Measurements from ENCODE around the gene TMEM117.
"Not testable (repeated sequence)": the region's sequence is repeated elsewhere in the genome, so short reads cannot be mapped to it uniquely, and the experiment has no call there.

Gene TMEM117

GRCh38 chr12:43852744-43853143 is 16.9 kb downstream of the TMEM117 start:
- no peak for DNase-seq (ENCODE audit: low read depth)
- TF ChIP-seq CTCF (IDR thresholded peaks at IDR 0.05; ENCODE audit: insufficient read depth, low read depth, low read length, missing control alignments) = no peak
- no peak overlapping the region for H3K4me3 ChIP-seq (ENCODE audit: low read depth, low read length)

GRCh38 chr12:43856972-43857371 is 21.1 kb downstream of the TMEM117 start:
- no peak overlapping the region for H3K4me3 ChIP-seq (ENCODE audit: low read depth, low read length)
- TF ChIP-seq CTCF (IDR thresholded peaks at IDR 0.05; ENCODE audit: insufficient read depth, low read depth, low read length, missing control alignments) = no peak
- DNase-seq (ENCODE audit: low read depth) = no peak

- no peak for TF ChIP-seq CTCF (IDR thresholded peaks at IDR 0.05; ENCODE audit: insufficient read depth, low read depth, low read length, missing control alignments)
- no peak overlapping the region for H3K4me3 ChIP-seq (ENCODE audit: low read depth, low read length)
- no peak for DNase-seq (ENCODE audit: low read depth)
Measured at GRCh38 chr12:43858096-43858495, 22.2 kb downstream of the TMEM117 start.

DNA sequence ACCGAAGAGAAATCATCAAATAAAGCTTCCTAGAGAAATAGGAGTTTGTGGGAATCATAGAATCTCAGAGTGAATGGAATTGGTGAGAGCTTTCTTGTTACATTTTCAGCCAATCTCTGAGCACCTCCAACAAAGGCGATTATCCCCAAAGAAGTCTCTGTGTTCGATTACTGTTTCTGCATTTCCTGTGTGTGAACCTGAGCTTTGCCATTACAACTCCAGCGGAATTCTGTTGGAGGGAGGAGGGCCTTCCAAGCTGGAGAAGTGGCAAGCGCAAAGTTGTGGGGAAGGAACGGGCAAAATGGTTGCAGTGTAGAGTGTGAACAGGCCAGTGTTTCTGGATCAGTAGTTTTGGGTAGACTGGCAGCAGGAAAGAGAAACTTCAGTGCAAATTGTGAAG is 23.1 kb downstream of the TMEM117 start:
- no peak for TF ChIP-seq CTCF (IDR thresholded peaks at IDR 0.05; ENCODE audit: insufficient read depth, low read depth, low read length, missing control alignments)
- H3K4me3 ChIP-seq (ENCODE audit: low read depth, low read length) = no peak overlapping the region
- no peak for DNase-seq (ENCODE audit: low read depth)

DNA sequence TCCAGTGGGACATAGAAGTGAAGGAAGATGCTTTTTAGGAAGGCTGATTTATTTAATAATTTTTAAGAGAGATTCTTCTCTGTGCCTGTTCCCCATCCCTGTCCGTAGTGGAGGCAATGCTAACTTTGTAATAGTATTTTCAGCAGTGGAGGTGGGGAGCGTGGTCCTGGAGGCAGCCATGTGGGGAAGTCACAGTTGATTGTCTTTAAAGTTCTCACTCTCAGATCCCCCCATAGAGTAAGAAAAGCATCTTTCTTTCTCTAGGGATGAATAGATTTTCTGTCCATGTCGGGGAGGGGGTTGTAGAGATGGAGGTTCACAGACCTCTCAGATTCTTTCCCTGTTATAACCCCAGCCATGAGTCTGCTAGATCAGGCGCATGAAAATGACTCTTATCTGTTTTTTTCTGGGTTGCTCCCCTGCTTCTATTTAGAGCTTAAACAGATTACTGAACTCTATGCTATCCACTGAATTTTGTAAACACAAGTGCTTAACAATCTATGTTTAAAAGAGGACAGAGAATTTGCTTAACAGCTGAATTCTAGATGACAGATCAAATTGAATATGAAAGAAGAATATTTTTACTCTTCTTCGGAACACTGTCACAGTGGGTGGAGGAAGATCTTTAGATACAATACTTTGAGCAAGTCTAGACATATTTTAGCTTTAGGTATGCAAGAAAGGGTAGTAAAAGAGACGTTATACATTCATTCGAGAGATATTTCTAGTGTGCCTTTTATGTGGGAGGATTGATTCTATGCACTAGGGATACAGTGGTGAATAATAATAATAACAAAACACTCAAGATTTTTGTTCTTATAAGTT is 25.3 kb downstream of the TMEM117 start:
- H3K4me3 ChIP-seq (ENCODE audit: low read depth, low read length) = no peak overlapping the region
- no peak for DNase-seq (ENCODE audit: low read depth)
- no peak for TF ChIP-seq CTCF (IDR thresholded peaks at IDR 0.05; ENCODE audit: insufficient read depth, low read depth, low read length, missing control alignments)

DNA sequence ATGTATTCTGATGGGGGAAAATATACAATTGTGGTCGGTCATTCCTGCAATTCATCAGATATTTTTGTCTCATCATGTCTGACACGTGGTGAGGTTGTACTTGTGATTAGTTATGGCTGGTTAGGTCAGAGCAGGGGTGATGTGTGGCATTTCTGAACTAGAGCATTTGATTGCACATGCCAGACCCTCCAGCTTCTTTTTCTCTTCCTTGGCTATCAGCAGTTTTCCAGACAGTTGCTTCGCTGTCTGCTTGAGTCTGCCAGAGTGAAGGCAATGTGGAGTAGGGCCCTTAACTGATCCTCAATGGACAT is 25.9 kb downstream of the TMEM117 start:
- no peak overlapping the region for H3K4me3 ChIP-seq (ENCODE audit: low read depth, low read length)
- no peak for DNase-seq (ENCODE audit: low read depth)
- TF ChIP-seq CTCF (IDR thresholded peaks at IDR 0.05; ENCODE audit: insufficient read depth, low read depth, low read length, missing control alignments) = no peak

- DNase-seq (ENCODE audit: low read depth) = no peak
- TF ChIP-seq CTCF (IDR thresholded peaks at IDR 0.05; ENCODE audit: insufficient read depth, low read depth, low read length, missing control alignments) = no peak
Measured at GRCh38 chr12:43863770-43864366, 28.0 kb downstream of the TMEM117 start.

DNA sequence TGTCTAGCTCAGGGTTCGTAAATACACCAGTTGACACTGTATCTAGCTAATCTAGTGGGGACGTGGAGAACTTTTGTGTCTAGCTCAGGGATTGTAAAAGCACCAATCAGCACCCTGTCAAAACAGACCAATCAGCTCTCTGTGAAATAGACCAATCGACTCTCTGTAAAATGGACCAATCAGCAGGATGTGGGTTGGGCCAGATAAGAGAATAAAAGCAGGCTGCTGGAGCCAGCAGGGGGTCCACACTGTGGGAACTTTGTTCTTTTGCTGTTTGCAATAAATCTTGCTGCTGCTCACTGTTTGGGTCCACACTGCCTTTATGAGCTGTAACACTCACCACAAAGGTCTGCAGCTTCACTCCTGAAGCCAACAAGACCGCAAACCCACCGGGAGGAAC is 28.7 kb downstream of the TMEM117 start:
- not testable (repeated sequence) for H3K4me3 ChIP-seq (ENCODE audit: low read depth, low read length); DNase-seq (ENCODE audit: low read depth)

More at GRCh38 chr12:43863770-43864366, 28.0 kb downstream of the TMEM117 start:
- no peak overlapping the region for H3K4me3 ChIP-seq (ENCODE audit: low read depth, low read length)

Data from GM12865 (cell line).